ENCODE results near the gene C6orf47. TPM values are rescaled to one million over a fixed set of nuclear protein-coding genes. Genes with fewer than 3 reads are reported as not detected.
A peak's percentile ranks its signal among the peaks of the same experiment; 100 is the strongest.

The C6orf47 gene
- total RNA-seq, 1 donor from 2014 or later = 7.9 TPM

DNA sequence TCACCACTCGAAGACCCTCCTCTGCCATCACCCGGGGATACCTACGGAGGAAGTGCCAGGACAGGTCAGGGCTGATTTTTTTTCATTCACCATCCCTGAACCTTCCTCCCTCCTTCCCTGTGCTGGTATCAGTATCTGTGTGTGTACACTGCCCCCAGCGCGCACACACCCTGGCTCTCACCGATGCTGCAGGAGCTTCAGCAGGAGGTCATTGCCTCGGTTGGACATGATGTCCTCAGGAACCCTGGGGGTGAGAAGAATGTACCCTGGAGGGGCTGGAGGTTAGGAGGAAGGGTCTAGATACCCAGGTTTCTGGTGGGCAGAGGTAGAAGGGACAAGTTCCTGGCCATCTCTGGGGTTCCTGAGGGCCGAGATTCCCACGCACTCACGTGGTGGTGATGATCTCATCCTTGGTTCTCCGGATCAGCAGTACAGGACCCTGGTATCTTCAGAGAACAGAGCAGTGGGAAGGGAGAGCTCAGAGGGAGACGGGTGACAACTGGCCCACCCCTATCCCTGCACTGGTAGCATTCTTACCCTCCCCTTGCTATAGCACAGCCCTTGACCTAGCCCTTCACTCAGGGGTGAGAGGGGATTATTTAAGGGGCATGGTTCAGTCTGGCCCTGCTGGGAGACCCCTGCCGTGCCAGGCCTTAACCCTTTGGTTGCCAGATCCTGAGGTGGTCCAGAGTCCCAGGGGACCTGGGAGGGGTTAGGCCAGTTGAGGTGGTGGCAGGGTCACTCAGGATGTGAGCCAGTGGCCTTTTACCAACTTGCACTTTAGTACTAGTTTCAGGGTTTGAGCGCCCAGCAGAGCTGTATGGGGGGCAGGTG lies 27.5 kb upstream of the C6orf47 start:
- DNase-seq (ENCODE audit: low spot score) = no peak
- no peak for ATAC-seq

DNA sequence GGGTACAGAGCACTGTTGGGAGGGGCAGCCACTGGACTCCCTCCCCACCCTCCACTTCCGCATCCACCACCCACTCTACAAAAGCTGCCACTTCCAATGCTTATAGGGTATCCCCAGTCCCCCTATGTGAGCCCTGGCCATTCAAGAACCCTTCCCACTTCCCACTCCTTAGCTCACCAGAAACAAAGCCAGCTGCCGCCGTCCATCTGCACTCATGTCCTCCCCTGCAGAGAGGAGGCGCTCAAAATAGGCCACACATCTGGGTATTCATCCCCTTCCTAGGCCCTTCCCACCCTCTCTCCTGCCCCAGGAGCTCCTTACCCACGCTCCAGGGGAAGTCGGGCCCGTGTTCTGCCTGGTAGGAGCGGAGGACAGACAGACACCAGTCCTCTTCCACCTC lies 26.7 kb upstream of the C6orf47 start:
- ATAC-seq (no peak), DNase-seq (ENCODE audit: low spot score) (no peak)

DNA sequence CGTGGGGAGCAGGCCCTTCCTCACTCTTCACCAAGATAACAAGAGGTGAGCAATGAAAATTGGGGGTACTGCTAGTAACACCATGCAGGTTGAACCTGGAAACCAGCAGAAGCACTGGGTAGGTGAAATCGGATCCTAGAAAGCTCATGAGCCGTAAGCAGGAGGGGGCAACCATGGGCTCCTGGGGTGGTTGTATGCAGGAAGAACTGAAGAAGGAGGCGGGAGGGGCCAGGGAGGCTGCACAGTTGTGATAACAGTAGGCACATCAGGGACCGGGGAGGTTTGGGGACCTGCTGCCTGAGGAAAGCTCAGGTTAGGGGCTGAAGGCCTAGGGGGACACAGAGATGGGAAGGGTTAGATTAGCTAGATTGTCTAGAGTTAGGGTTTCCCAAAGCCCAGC lies 25.9 kb upstream of the C6orf47 start:
- DNase-seq (ENCODE audit: low spot score) (no peak), ATAC-seq (no peak)

DNA sequence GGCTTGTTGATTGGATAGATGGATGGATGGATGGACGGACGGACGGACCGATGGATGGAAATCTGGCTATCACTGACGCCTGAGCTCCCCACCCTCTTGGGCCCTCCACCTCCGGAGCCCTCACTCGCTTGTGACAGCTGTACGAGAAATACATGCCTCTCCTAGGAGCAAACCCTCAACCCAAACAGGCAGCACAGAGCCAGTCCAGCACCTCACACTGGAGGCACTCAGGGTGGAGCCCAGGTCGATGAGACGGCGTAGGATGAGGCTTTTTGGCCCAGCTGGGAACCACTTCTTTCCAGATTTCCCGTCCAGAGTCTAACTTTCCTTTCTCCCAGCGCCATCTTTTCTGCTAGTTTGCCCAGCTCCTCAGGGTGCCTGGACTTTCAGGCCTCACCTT lies 23.0 kb upstream of the C6orf47 start:
- ATAC-seq (no peak), DNase-seq (ENCODE audit: low spot score) (no peak)

DNA sequence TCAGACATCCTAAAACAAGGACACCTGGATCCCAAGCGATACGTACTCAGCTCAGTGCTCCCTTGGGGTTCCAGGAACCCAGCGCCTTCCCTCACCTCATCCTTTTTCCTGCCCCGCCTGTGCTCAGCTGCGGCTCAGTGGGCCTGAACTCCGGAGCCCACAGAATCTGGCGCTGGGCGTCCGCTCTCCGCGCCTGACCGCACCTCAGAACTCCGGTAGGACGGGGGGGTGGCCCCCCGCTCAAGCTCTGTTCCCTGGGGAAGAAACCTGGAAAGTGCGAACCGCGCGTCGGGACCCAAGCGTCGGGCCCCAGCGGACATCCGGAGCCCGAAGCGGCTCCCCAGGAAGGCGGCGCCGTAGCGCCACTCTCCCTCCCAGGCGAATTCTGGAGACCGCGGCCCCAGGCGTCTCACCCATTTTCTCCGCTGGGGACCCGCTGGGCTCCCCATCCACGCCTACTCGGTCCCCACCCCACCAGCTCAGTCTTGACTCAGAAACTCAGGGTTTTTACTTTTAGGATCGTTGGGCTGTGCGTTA lies 20.6 kb upstream of the C6orf47 start:
- ATAC-seq (peak; percentile 55), DNase-seq (ENCODE audit: low spot score) (no peak)

DNA sequence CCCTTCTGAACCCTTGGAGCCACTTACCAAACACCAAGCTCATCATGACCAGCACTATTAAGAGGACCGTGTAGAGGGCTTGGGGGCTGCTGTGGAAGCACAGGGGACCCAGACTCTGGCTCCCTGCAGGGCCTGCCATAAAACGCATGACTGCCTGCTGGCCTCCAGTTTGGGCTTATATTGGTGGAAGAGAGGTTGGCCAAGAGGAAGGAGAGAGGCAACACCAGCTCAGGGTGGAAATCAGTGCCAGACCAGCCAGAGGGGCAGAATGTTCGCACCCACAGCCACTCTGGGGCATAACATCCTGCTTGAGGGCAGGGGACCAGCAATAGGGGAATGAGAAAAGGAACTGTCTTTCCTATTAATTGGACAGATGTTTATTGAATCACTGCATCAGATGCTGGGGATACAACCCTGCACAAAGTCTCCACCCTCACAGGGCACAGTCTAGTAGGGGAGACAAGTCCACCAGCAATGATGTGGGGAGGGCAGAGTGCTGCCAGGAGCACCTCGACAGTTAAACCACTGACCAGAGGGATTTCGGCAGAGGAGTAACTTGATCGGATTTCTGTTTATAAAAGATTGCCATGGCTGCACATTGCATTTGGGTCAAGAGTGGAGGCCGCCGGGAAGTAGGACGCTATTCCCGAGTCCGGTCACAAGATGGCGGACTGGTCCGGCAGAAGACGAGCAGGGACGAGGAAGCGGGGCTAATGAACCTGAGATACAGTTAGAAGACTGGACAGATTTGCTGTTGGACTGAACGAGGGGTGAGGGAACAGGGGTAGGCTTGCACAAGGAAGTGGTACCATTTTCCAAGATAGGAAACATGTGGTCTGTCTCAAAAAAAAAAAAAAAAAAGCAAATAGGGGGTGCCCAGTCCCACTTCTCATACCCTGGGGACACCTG lies 19.9 kb upstream of the C6orf47 start, which contains the start of gene LY6G5C:
Gene LY6G5C (minus strand): TSS at position 842 of the 909 bp plus-strand sequence. CDS start 694 bp downstream, at position 148.
- ATAC-seq (peak; percentile 87), DNase-seq (ENCODE audit: low spot score) (peak; percentile 80)

DNA sequence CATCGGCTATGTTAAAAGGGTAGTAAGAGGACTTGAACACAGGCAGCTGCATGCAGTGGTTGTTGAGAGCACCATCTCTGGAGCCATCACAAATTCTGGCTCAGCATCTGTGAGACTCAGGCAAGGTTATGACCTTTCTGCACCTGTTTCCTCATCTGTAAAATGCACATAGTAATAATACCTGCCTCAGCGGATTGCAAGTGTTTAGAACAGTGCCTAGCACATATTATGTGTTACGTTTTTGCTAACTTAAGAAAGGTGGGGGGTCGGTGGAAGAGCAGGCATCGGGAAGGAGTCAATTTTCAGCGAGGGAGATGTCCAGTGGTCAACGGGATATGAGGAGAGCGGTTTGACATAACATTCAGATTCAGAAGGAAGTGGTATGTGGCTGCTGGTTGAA lies 17.4 kb upstream of the C6orf47 start:
- ATAC-seq (no peak), DNase-seq (ENCODE audit: low spot score) (no peak)

DNA sequence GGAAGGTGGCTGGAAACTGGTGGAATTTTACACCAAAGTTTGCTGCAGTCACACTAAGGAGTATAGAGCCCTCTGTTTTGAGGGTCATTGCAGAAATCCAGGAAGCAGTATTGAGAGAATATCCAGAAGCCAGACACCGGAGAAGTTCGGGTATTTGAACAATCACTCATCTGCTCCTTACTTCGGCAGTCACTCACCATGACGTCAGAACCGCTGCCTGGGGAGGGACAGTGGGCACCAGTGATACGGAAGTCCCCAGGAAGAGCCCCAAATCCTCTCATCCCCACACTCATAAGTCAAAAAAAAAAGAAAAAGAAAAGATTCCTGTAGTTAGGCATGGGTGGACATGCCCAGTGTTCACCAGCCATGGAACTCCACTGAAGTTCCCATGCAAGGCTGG lies 16.3 kb upstream of the C6orf47 start:
- DNase-seq (ENCODE audit: low spot score) = no peak
- no peak for ATAC-seq

DNA sequence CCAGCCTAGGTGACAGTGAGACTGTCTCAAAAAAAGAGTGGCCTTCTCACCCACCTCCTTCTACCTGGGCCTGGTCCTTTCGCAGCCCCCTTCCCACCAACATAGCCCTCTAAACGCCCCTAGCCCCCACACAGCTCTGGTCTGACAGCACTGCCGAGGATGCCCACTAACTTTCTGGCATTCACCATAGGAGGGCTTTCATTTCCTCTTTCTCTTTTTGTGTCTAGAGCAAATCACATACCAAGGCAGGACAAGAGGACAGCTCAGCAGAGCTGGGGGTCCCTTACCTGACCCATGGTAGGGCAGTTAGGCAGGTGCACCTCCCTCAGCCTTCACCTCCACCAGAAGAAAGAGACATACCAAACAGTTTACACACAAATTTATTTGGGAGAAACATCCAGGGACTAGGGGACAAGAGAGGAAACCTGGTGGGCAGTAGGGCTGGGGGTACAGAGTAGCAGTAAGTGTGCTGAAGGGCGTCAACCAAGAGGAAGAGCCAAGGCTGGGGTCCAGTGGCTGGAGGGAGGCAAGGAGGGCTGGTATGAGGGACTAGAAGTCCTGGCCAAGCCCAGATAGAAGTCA lies 15.8 kb upstream of the C6orf47 start:
- DNase-seq (ENCODE audit: low spot score) = no peak
- ATAC-seq = no peak

DNA sequence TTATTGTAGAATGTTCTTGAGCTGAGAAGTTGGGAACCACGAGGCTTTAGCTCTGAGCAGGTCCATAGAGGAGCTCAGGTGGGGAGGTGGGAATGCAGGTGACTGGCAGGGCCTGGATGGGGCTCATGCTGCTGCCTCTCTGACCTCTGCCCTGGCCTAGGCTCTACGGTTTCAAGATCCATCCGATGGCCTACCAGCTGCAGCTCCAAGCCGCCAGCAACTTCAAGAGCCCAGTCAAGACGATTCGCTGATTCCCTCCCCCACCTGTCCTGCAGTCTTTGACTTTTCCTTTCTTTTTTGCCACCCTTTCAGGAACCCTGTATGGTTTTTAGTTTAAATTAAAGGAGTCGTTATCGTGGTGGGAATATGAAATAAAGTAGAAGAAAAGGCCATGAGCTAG lies 9.1 kb upstream of the C6orf47 start, which contains the start of gene LY6G5B:
Gene LY6G5B (plus strand): TSS at position 301 of the 400 bp plus-strand sequence. CDS start 975 bp downstream, outside the sequence.
- ATAC-seq (no peak), DNase-seq (ENCODE audit: low spot score) (no peak)

DNA sequence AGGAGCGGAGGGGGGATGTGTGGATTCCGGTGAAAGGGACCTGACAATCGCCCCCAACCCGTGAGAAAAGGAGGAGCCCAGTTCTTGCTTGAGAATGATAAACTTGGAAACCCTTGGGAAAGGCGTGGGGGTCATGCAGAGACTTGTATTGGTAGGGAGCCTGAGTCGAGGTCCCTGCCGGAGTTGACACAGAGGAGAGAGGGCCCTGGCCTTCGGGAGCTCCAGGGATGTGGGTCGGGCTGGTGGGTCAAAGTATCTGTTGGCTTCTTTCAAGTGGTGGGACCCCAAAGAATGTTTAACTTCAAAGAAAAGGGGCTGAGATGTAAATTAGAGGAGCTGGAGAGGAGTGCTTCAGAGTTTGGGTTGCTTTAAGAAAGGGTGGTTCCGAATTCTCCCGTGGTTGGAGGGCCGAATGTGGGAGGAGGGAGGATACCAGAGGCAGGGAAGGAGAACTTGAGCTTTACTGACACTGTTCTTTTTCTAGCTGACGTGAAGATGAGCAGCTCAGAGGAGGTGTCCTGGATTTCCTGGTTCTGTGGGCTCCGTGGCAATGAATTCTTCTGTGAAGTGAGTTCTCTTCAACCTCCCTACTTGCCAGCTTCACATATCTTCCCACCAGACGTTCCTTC lies 5.9 kb upstream of the C6orf47 start:
- no peak for ATAC-seq
- no peak for DNase-seq (ENCODE audit: low spot score)

DNA sequence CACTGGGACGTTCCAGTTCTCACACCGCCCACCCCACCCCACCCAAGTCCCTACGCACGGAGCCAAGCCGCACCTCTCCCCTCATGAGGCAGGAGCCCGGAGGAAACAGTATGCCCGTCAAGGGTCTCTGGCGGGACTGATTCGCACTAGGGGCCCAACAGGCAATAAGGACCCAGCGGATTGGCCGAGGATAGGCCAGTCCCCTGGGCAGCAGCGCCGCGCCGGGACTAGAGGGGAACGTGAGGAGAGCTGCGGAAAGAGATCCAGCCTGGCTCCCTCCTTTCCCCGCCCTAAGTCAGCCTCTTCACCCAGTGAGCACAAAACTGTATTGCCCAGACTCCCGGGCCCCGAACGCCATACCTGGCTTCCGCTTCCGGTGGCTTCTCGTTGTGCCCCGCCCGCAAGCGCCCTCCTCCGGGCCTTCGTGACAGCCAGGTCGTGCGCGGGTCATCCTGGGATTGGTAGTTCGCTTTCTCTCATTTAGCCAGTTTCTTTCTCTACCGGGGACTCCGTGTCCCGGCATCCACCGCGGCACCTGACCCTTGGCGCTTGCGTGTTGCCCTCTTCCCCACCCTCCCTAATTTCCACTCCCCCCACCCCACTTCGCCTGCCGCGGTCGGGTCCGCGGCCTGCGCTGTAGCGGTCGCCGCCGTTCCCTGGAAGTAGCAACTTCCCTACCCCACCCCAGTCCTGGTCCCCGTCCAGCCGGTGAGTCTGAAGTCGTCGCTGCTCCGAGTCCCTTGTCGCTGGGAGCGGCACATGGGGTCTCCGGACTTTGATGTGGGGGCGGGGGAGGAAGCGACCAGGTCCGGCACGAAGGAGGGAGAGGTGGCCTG lies 5.1 kb upstream of the C6orf47 start, which contains the start of gene CSNK2B:
Gene CSNK2B (plus strand): TSS at position 580 of the 836 bp plus-strand sequence. CDS start 752 bp downstream, outside the sequence.
- DNase-seq (ENCODE audit: low spot score) = peak; percentile 98
- peak; percentile 90 for ATAC-seq

DNA sequence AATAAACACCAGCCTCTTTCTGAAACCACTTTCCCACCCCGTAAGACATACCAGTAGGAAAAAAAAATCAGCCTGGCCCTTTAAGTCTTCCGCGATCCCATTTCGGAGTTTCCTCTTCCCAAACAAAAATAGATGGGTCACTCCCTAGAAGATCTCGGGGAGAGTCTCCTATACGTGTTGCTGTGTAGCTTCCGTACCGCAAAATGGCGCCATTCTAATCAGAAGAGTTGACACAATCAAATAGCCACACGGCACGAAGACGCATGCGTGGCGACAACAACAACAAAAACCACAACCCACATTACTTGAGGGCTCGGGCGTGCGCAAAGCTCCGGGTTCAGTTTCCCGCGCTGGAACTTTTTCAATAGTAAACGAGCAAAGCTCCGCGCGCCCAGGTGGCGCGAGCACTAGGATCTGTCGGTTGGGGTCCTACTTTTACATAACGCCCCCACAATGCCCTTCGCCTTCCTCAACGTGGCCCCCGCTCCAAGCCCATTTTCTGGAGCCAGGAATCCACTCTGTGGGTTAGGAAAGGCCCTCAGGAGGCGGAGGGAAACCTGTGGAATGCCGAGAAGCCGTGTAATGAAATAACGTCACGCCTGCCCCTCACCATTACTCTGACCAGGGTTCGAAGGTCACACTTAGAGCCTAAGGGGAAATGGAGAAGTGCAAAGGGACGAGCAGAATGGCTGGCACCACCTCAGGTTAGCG lies 4.4 kb upstream of the C6orf47 start, which contains the start of gene GPANK1:
Gene GPANK1 (minus strand): TSS at position 208 of the 711 bp plus-strand sequence. CDS start 519 bp downstream, outside the sequence.
- DNase-seq (ENCODE audit: low spot score) (peak; percentile 93), ATAC-seq (peak; percentile 67)

DNA sequence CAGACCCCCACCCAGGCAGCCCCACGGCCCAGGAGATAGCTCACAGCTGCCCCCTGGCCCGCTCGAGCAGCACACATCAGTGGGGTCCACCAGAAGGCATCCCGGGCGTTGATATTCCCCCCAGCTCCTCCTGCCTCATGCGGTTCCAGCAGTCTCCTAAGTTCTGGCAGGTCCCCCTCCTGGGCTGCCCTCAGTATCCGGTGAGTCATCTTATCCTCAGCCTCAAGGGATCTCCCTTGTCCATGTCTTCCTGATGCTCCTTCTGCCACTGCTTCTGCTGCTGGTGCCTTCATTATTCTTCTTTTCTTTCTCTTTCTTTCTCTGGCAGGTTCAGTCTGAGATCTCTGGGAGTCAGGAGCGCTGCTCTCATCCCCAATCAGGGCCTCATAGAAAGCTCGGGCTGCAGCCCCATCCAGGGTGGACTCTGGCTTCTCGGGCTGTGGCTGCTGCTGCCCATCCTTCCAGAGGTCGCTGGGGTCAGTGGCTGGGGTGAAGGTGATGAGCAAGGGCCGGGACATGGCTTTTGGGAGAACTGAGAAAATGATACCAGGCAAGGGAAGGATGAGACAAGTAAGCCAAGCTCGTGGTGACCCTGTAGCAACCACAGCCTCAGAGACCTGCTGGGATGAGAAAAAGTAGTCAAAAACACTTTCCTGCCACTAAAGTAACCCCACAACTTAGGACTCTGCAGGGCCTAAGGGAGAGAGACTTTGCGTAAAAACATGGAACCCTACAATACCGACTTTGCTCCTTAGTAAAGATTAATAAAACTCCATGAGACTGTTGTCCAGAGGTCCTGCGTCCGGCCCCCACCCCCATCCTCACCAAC lies 3.6 kb upstream of the C6orf47 start:
- ATAC-seq = no peak
- no peak for DNase-seq (ENCODE audit: low spot score)

DNA sequence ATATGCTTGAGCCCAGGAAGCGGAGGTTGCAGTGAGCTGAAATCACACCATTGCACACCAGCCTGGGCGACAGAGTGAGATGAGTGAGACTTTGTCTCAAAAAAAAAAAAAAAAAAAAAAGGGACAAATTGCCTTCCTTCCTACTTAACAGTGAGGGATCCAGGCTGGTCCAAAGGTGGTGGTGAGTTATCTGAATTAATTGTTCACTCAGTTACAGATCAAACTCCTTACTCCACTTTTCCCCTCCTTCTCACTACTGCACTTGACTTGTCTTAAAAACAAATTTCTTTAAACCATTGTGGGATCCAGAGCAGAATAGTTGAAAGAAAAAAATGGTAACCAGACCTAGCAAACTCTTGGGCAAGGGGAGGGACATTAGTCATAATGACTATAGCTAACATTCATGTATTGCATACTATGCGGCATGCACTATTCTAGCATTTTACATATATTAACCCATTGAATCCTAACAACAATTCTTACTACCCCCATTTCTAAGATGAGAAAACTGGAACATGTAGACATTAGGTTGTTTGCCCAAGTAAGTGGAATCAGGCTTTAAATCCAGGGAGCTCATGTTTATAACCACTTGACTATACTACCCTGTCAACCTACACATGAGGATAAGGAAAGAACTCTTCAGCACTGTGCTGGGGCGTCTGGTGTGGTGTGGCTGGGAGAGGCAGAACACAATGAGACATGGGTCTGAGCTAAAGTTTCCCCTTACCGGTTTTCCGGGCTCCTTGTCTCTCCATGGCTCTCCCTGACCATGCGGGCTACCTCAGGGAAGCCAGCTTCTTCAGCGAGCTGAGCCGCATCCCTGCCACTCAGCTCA lies 2.8 kb upstream of the C6orf47 start:
- ATAC-seq (no peak), DNase-seq (ENCODE audit: low spot score) (no peak)

DNA sequence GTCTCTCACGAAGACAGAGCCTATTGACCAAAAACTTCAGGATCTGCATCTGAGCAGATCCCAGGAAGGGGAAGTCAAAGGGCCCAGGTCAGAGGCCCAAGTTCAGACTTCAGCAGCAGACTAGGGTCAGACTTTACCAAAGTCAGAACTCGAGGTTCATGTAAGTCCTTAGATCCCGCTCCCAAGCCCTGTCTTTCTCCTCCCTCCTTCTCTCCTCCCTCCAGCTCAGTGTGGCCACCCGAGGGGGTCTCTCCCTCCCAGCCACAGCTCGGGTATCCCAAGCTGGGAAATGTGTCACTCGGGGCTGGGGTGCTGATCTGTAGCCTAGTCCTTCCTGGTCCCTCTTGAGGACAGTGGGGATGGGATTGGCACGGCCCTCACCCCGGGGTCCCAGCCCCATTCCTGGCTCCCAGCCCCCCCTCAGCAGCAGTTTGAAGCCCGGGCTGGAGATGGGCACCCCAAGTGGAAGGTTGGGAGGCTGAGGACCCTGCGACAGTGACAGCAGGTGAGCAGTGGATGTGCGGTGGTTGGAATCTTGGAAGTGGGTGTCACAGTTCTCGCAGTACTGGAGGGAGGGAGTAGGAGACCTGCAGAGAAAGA lies 1.6 kb upstream of the C6orf47 start:
- ATAC-seq (no peak), DNase-seq (ENCODE audit: low spot score) (no peak)
